ENCODE data around the gene ZBTB42. TPM values are rescaled to one million over a fixed set of nuclear protein-coding genes. Genes with fewer than 3 reads are reported as not detected.

The ZBTB42 gene
- total and polyA plus RNA-seq, 12 donors, result 1.8 to 9.2 (median 5.9) TPM

DNA sequence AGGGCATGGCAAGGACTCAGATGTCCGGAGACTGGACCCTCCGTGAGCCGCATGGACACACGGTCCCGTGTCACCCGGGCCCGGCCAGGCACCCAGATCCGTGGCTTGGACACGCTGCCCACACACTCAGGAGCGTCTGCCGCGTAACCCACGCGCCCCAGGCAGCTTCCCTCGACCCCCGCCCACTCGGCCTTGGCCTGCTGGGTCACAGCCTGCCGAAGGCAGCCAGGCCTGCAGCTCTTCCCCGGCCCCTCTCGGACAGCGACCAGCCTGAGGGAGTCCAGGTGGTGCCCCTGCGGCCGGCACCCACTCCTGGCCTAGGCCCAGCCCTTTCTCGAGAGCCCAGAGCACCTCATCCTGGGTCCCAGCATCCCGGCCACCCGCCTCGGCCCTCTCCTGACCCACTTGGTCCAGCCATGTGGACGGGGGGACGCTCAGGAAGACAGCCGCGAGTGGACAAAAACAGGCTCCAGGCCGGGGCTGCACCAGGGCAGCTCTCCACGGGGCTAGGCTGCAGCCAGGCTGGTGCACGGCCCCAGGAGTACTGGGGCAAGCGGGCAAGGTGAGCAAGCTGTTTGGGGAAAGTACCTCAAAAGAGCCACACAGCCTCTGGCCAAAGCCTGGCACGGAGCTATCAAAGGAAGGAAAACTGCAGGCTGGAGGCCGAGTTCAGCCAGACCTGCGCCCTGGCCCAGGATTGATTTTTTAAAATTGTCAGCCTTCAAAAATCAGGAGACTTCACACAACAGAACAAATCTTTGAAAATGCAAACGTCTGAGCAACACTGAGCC lies 11.8 kb upstream of the ZBTB42 start:
- WGBS, 2 donors, result 86 to 90% methylated on average over 39 of the region's 39 CpGs
- TF ChIP-seq CTCF (IDR thresholded peaks at IDR 0.05), result no peak
- H3K27me3 ChIP-seq, result no peaks in the 10 kb centered on the region
- peaks cover 0 to 72% (median 4%) of the 10 kb centered on the region in 9 donors for H3K36me3 ChIP-seq
- H3K27ac ChIP-seq, result no peak overlapping the region
- DNase-seq, result no peak
- no peak overlapping the region for H3K4me3 ChIP-seq
- intact Hi-C loops (cut with DNase I), result loop anchor here in 1 of 10 donors (5.0 kb wide), 1 partner anchor 33 kb away; no protein-coding TSS in a partner anchor
- peaks cover 23 to 74% (median 58%) of the 10 kb centered on the region in 9 donors for H3K4me1 ChIP-seq
- ATAC-seq, result no peak
- H3K9me3 ChIP-seq, result no peaks in the 10 kb centered on the region

- peaks cover 25 to 76% (median 64%) of the 10 kb centered on the region in 9 donors for H3K4me1 ChIP-seq
Measured at GRCh38 chr14:104789752-104790743, 10.9 kb upstream of the ZBTB42 start.

DNA sequence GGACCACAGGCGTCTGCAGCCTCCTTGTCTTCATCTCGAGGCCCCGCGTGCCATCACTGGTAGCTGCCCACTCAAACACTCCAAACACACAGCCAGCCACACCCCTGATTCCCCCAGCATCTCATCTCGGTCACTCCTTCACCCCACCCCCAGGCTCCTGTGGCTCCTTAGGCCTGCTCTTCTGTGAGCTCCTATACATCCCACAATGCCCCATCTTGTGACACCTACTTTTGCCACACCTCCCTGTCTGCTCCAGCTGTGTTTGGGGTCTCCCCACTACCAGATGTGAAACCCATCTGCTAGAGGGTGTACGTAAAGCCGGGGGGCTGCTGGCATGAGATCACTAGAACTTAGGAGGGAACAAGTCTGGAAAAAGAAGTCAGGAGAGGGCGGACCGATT lies 9.5 kb upstream of the ZBTB42 start:
- ATAC-seq (no peak), DNase-seq (no peak)
- H3K4me3 ChIP-seq, result no peak overlapping the region
- intact Hi-C loops (cut with DNase I), result loop anchor here in 3 of 10 donors (5.0 kb wide), 2 partner anchors 34 to 39 kb away; partner anchors contain the start of gene SIVA1 (in 2 of the 3)
- TF ChIP-seq CTCF (IDR thresholded peaks at IDR 0.05), result no peak
- no peaks in the 10 kb centered on the region for H3K9me3 ChIP-seq
- peaks cover 0 to 62% (median 4%) of the 10 kb centered on the region in 9 donors for H3K36me3 ChIP-seq
- WGBS, 2 donors, result 90 to 93% methylated on average over 9 of the region's 9 CpGs
- H3K4me1 ChIP-seq, result peaks cover 29 to 74% (median 68%) of the 10 kb centered on the region in 9 donors
- H3K27me3 ChIP-seq, result no peaks in the 10 kb centered on the region
- H3K27ac ChIP-seq, result peak overlapping the region in 3 of 10 donors; percentile 76 to 89 (median 77)

More at GRCh38 chr14:104789752-104790743, 10.9 kb upstream of the ZBTB42 start:
- Histone ChIP-seq H3K36me3 (peaks cover 0 to 62% (median 4%) of the 10 kb centered on the region in 9 donors), H3K9me3 (no peaks in the 10 kb centered on the region), H3K4me3 (no peak overlapping the region), H3K27me3 (no peaks in the 10 kb centered on the region), H3K27ac (no peak overlapping the region)
- no peak for DNase-seq
- intact Hi-C loops (cut with DNase I), result loop anchor here in 4 of 10 donors (5.0 kb wide), 3 partner anchors 32 to 38 kb away; partner anchors contain the start of gene SIVA1 (in 2 of the 4)
- WGBS, 2 donors, result 85 to 90% methylated on average over 31 of the region's 31 CpGs
- no peak for TF ChIP-seq CTCF (IDR thresholded peaks at IDR 0.05)
- no peak for ATAC-seq

Data from heart right ventricle (tissue), 16 donors.